K562 (cell line): ENCODE results near the gene RMI1. TPM values are rescaled to one million over a fixed set of nuclear protein-coding genes. Genes with fewer than 3 reads are reported as not detected.

ENCODE experiments used
- ATAC-seq: fragments of 200-7000 bp; cut with Tn5 transposase; 3 replicates; pipeline ENCODE4 v1.9.1; 2020; ENCODE audit warnings: moderate library complexity
- BruUV-seq: library from RNA; stranded (reverse); fragments of 400-500 nt; replicated peaks from 2 replicates; lab custom pipeline; 2021; lab: Mats Ljungman, UMichigan
- CTCF ChIA-PET: fragments of 300-600 bp; formaldehyde crosslinking; extraction: SDS; loops from one replicate; lab custom pipeline; 2021; ENCODE audit warnings: low intra/inter-chr PET ratio; lab: Yijun Ruan, JAX
- POLR2A ChIA-PET: fragments of 300-600, 350-650 bp; sonication (Branson Sonifier 250); formaldehyde crosslinking; extraction: SDS; loops from one replicate; lab custom pipeline; 2021; ENCODE audit warnings: antibody characterized with exemption, inconsistent platforms; lab: Yijun Ruan, JAX
- DNase-seq, 4 experiments: peaks; one replicate each; pipeline versions ENCODE4 v3.0.0 to v3.0.0-alpha.2; 2011 to 2018; ENCODE audit warnings: low spot score in 3 of 4, mixed read lengths in 3 of 4; ENCODE audit errors: extremely low read depth in 1 of 4
- FAIRE-seq: peaks from 2 replicates; lab custom pipeline; 2011; peaks lifted over from hg19 to GRCh38; lab: Jason Lieb, UNC
- H2AFZ ChIP-seq: 2 replicates; pipeline ENCODE4 v1.6.0; 2011; ENCODE audit warnings: low read depth, low read length, control low read depth, inconsistent platforms
- H3K27ac ChIP-seq: fragments of 200-600 bp; 3 replicates; pipeline ENCODE4 v1.8.0; 2011; ENCODE audit warnings: low read depth, mild to moderate bottlenecking, control low read depth, inconsistent platforms, low read length, moderate library complexity, mixed read lengths; ENCODE audit errors: extremely low read depth
- H3K27me3 ChIP-seq, 2 experiments: fragments of 300-600 bp in 1 of 2; 2 replicates in 1 of 2; 3 replicates in 1 of 2; pipeline versions ENCODE4 v1.6.0 to v1.8.0; 2011; ENCODE audit warnings: inconsistent platforms in 2 of 2, low read length in 2 of 2, mild to moderate bottlenecking in 1 of 2, mixed read lengths in 1 of 2, moderate library complexity in 1 of 2; ENCODE audit not compliant: control insufficient read depth in 2 of 2, insufficient read depth in 2 of 2
- H3K36me3 ChIP-seq: fragments of 300-600 bp; 3 replicates; pipeline ENCODE4 v1.8.0; 2011; ENCODE audit warnings: mild to moderate bottlenecking, low read length, inconsistent platforms; ENCODE audit not compliant: control insufficient read depth, insufficient read depth
- H3K4me1 ChIP-seq, 2 experiments: fragments of 200-600 bp in 1 of 2; replicated peaks in 1 of 2; 2 replicates in 1 of 2; 3 replicates in 1 of 2; pipeline versions ENCODE4 v1.5.1 to v1.8.0; 2011; ENCODE audit warnings: inconsistent platforms in 2 of 2, low read length in 2 of 2, mild to moderate bottlenecking in 1 of 2, mixed read lengths in 1 of 2, moderate library complexity in 1 of 2; ENCODE audit not compliant: control insufficient read depth in 2 of 2, insufficient read depth in 2 of 2
- H3K4me2 ChIP-seq: 2 replicates; pipeline ENCODE4 v1.6.1; 2011; ENCODE audit warnings: low read length, control low read depth, inconsistent platforms, mixed read lengths; ENCODE audit not compliant: insufficient read depth
- H3K4me3 ChIP-seq: fragments of 200-600 bp; sonication (generic), shearing (Covaris generic); 2 replicates; pipeline ENCODE4 v1.5.1; 2016; ENCODE audit warnings: control low read depth, inconsistent platforms
- H3K79me2 ChIP-seq: fragments of 200-600 bp; 3 replicates; pipeline ENCODE4 v1.8.0; 2011; ENCODE audit warnings: low read length, inconsistent platforms; ENCODE audit not compliant: control insufficient read depth, insufficient read depth
- H3K9ac ChIP-seq, 2 experiments: 2 replicates each; pipeline versions ENCODE4 v1.6.0 to v1.6.1; 2011; ENCODE audit warnings: low read depth in 2 of 2, low read length in 2 of 2, control low read depth in 1 of 2, inconsistent platforms in 1 of 2, mild to moderate bottlenecking in 1 of 2, mixed read lengths in 1 of 2; ENCODE audit not compliant: insufficient read depth in 1 of 2
- H3K9me1 ChIP-seq: one replicate; pipeline ENCODE4 v1.6.0; 2011; ENCODE audit warnings: inconsistent platforms, mild to moderate bottlenecking, low read length, moderate library complexity; ENCODE audit not compliant: control insufficient read depth, insufficient read depth
- H3K9me3 ChIP-seq: replicated peaks from 2 replicates; pipeline ENCODE4 v1.5.1; 2011; ENCODE audit warnings: low read depth, low read length, inconsistent platforms; ENCODE audit not compliant: control insufficient read depth, insufficient read depth
- H4K20me1 ChIP-seq: replicated peaks from 2 replicates; pipeline ENCODE4 v1.6.1; 2011; ENCODE audit warnings: low read length, inconsistent platforms, mixed read lengths; ENCODE audit not compliant: control insufficient read depth, insufficient read depth
- ARHGAP35 ChIP-seq: fragments of 450-650 bp; IDR thresholded peaks from 2 replicates; pipeline ENCODE4 v1.6.1; 2018; ENCODE audit not compliant: partially characterized antibody
- ASH1L ChIP-seq: fragments of 450-650 bp; IDR thresholded peaks from 2 replicates; pipeline ENCODE4 v1.6.1; 2018; ENCODE audit warnings: borderline replicate concordance, mild to moderate bottlenecking, low read depth; ENCODE audit not compliant: partially characterized antibody
- CREB3 ChIP-seq: fragments of 450-650 bp; conservative IDR thresholded peaks from 2 replicates; pipeline ENCODE4 v1.6.1; 2016; ENCODE audit warnings: missing genetic modification characterization, low read depth, mild to moderate bottlenecking, missing compliant biosample characterization, moderate library complexity
- L3MBTL2 ChIP-seq: fragments of 450-650 bp; IDR thresholded peaks from 2 replicates; pipeline ENCODE4 v1.6.1; 2016; ENCODE audit warnings: mild to moderate bottlenecking, moderate library complexity
- MTA3 ChIP-seq: fragments of 450-650 bp; formaldehyde crosslinking; IDR thresholded peaks from 2 replicates; pipeline ENCODE4 v1.6.1; 2017; ENCODE audit warnings: mild to moderate bottlenecking, borderline replicate concordance
- NFIC ChIP-seq: fragments of 450-650 bp; IDR thresholded peaks from 2 replicates; pipeline ENCODE4 v1.6.1; 2017; ENCODE audit warnings: mild to moderate bottlenecking, inconsistent platforms
- NR2C2 ChIP-seq, 2 experiments: fragments of 200-800 bp in 1 of 2; sonication (Bioruptor generic) in 1 of 2; sonication (generic) in 1 of 2; formaldehyde crosslinking in 1 of 2; IDR thresholded peaks; 2 replicates each; pipeline versions ENCODE4 v1.6.1 to v1.8.0; 2016 to 2022; ENCODE audit warnings: mild to moderate bottlenecking in 1 of 2, missing compliant biosample characterization in 1 of 2, missing genetic modification characterization in 1 of 2, missing genetic modification reagents in 1 of 2
- PKNOX1 ChIP-seq: fragments of 450-650 bp; IDR thresholded peaks from 2 replicates; pipeline ENCODE4 v1.6.1; 2016
- RBM25 ChIP-seq: fragments of 200-400 bp; formaldehyde crosslinking; IDR thresholded peaks from 2 replicates; pipeline ENCODE4 v1.6.1; 2018; ENCODE audit warnings: low read length, low read depth, moderate library complexity; ENCODE audit not compliant: severe bottlenecking
- SMAD2 ChIP-seq: fragments of 150-350 bp; IDR thresholded peaks from 2 replicates; pipeline ENCODE4 v1.6.1; 2014; ENCODE audit warnings: low read depth, mild to moderate bottlenecking, low read length
- ZNF263 ChIP-seq: sonication (generic); formaldehyde crosslinking; IDR thresholded peaks from 2 replicates; pipeline ENCODE4 v1.8.0; 2022; ENCODE audit warnings: mild to moderate bottlenecking, missing genetic modification reagents, borderline replicate concordance
- ZNF592 ChIP-seq: fragments of 450-650 bp; IDR thresholded peaks from 2 replicates; pipeline ENCODE4 v1.6.1; 2017; ENCODE audit warnings: antibody characterized with exemption, mild to moderate bottlenecking
- ZNF785 ChIP-seq: fragments of 250-450 bp; sonication (Bioruptor Pico); IDR thresholded peaks from 2 replicates; pipeline ENCODE4 v1.4.0; 2020; ENCODE audit warnings: mild to moderate bottlenecking
- WGBS: fragments of 100-300 bp; shearing (Covaris generic); methylation state at CpG from one replicate; pipeline ENCODE4 v1.1.6; 2016; ENCODE audit warnings: low coverage, mixed read lengths; ENCODE audit not compliant: insufficient coverage; ENCODE audit errors: missing lambda C conversion rate; 5-methylcytosine and 5-hydroxymethylcytosine counted together
- in situ Hi-C: fragments of 300-500 bp; cut with MboI; formaldehyde crosslinking; loops from 4 replicates; pipeline ENCODE4 v1.15.0; 2018; ENCODE audit warnings: inconsistent platforms, mixed read lengths
- intact Hi-C: fragments of 100-400 bp; cut with micrococcal nuclease; formaldehyde crosslinking; loops from 2 replicates; pipeline ENCODE4 v1.14.2; 2022
- polyA plus RNA-seq, 8 experiments: library from polyadenylated mRNA; depleted of rRNA in 4 of 8; stranded (reverse) in 5 of 8; unstranded in 3 of 8; fragments of >200 nt; fragmentation: Nextera tagmentation in 2 of 8; fragmentation: Illumina TruSeq in 1 of 8; extraction: Ambion mirVana in 2 of 8; extraction: Trizol in 1 of 8; gene quantifications; 2 replicates each; pipeline versions ENCODE4 v1.2.1 to v1.2.3, GENCODE V29; 2011 to 2014; ENCODE audit warnings: inconsistent platforms in 1 of 8, missing spikeins in 1 of 8
- total RNA-seq, 7 experiments: library from RNA; depleted of rRNA in 6 of 7; stranded (reverse); fragments of >200 nt in 6 of 7; fragmentation: Illumina TruSeq in 2 of 7; extraction: Trizol in 2 of 7; gene quantifications; 2 replicates each; pipeline versions ENCODE4 v1.2.1 to v1.2.3, GENCODE V29; 2011 to 2021; ENCODE audit warnings: low replicate concordance in 1 of 7

RMI1 gene
- total and polyA plus RNA-seq, 9 of the 15 experiments (the other 6 are each of a cell fraction or from before 2014, with no cell fraction given) = 3.0 to 17.4 (median 10.6) TPM

- TF ChIP-seq PKNOX1 (peak; percentile 35; the same call in 1 of the 2 replicates), MTA3 (0 out of 2 replicates have a peak, but pooled peaks have one; percentile 4), L3MBTL2 (peak; percentile 32), NFIC (0 out of 2 replicates have a peak, but pooled peaks have one; percentile 4), CREB3 (0 out of 2 replicates have a peak, but pooled peaks have one; percentile 51), ARHGAP35 (no peak), ZNF785 (no peak)
These were observed 24.5 kb upstream of the RMI1 start (continued) for GRCh38 chr9:83956086-83956435.

- Histone ChIP-seq H3K4me3 (peak overlapping the region; percentile 75), H3K9me1 (no peaks in the 10 kb centered on the region), H3K4me1 (peaks cover 2 to 14% of the 10 kb centered on the region in 2 experiments; a peak in 3 of 5 replicates), H3K4me2 (peak overlapping the region; percentile 91), H3K27ac (peak overlapping the region; percentile 94), H4K20me1 (no peaks in the 10 kb centered on the region), H3K79me2 (peaks cover 23% of the 10 kb centered on the region), H3K9me3 (no peaks in the 10 kb centered on the region), H3K36me3 (peaks cover 14% of the 10 kb centered on the region; the same call in 1 of the 3 replicates), H3K9ac (peak overlapping the region; percentile 97 to 98), H3K27me3 (no peaks in the 10 kb centered on the region), H2AFZ (peak overlapping the region; percentile 97)
- ChIA-PET POLR2A (interaction anchor here (0.6 to 1.4 kb wide), 8 partner anchors 9 to 284 kb away, joined by 3 to 7 read pairs (median 3); partner anchors contain the start of genes HNRNPK and RMI1), CTCF (no interaction called here)
- under 1% methylated on average over 37 of the region's 57 CpGs for WGBS
- peak; percentile 86 for FAIRE-seq
- intact Hi-C loops (no loop called here), in situ Hi-C loops (no loop called here)
- BruUV-seq = TSS peak; percentile 87
- peak; percentile 70 to 83 (median 74) for DNase-seq
- ATAC-seq = peak; percentile 95
- TF ChIP-seq NR2C2 (CRISPR knock-in tag; IDR thresholded peaks at IDR 0.05) (no peak), NR2C2 (tag; IDR thresholded peaks at IDR 0.05) (peak; percentile 94), ASH1L (peak; percentile 33), ZNF263 (peak; percentile 25; the same call in 1 of the 2 replicates), SMAD2 (no peak), ZNF592 (no peak; the same call in 1 of the 2 replicates), RBM25 (no peak)
These were observed 24.0 kb upstream of the RMI1 start for GRCh38 chr9:83956436-83957247.
